GM12892 (cell line): ENCODE results near the gene PARP8.

Experiments used
- POLR2A ChIP-seq: IDR thresholded peaks from 2 replicates; pipeline ENCODE4 v1.6.1; 2011; ENCODE audit warnings: low read depth, low read length, control low read depth
- POLR2AphosphoS5 ChIP-seq: IDR thresholded peaks from 2 replicates; pipeline ENCODE4 v1.6.1; 2011; ENCODE audit warnings: low read depth, low read length, control low read depth

GRCh38 chr5:50699737-50700136, 33.3 kb downstream of the PARP8 start:
- TF ChIP-seq POLR2A (no peak), POLR2AphosphoS5 (no peak)
